Breast epithelium (tissue), 4 donors: ENCODE data around the gene PLEKHS1. TPM values are rescaled to one million over a fixed set of nuclear protein-coding genes. Genes with fewer than 3 reads are reported as not detected.

ENCODE experiments used
- DNase-seq, 2 donors: peaks; one replicate each; pipeline ENCODE4 v3.0.0-alpha.2; 2019; ENCODE audit warnings: low spot score in 2 of 2
- H3K27ac ChIP-seq, 2 donors: fragments of 200-600 bp; sonication (generic) in 1 of 2; one replicate each; pipeline ENCODE4 v1.5.1; 2016 to 2019; ENCODE audit warnings: mild to moderate bottlenecking in 1 of 2
- H3K27me3 ChIP-seq, 2 donors: fragments of 200-600 bp; sonication (generic) in 1 of 2; one replicate each; pipeline versions ENCODE4 v1.5.1 to v1.6.0; 2017 to 2019; ENCODE audit warnings: control low read depth in 1 of 2, mild to moderate bottlenecking in 1 of 2
- H3K36me3 ChIP-seq: fragments of 200-600 bp; one replicate; pipeline ENCODE4 v1.5.1; 2019
- H3K4me1 ChIP-seq, 2 donors: fragments of 200-600 bp; sonication (generic); one replicate each; pipeline ENCODE4 v1.5.1; 2016 to 2019; ENCODE audit warnings: control low read depth in 1 of 2
- H3K4me3 ChIP-seq, 3 donors: fragments of 200-600 bp; sonication (generic); 1 replicate in 2 of 3; 2 replicates in 1 of 3; pipeline ENCODE4 v1.5.1; 2016 to 2019; ENCODE audit warnings: mild to moderate bottlenecking in 3 of 3, moderate library complexity in 2 of 3
- H3K9me3 ChIP-seq, 2 donors: fragments of 200-600 bp; sonication (generic) in 1 of 2; one replicate each; pipeline ENCODE4 v1.5.1; 2016 to 2019; ENCODE audit warnings: control low read depth in 1 of 2
- POLR2A ChIP-seq: fragments of 450-650 bp; IDR thresholded peaks from one replicate; pipeline ENCODE4 v1.6.1; 2016; ENCODE audit warnings: antibody characterized with exemption, mild to moderate bottlenecking, moderate library complexity
- POLR2AphosphoS5 ChIP-seq, 3 donors: sonication (generic); formaldehyde crosslinking; IDR thresholded peaks; one replicate each; pipeline ENCODE4 v1.6.1; 2017; ENCODE audit warnings: antibody characterized with exemption in 3 of 3
- intact Hi-C: fragments of 100-400 bp; cut with DNase I; formaldehyde crosslinking; loops from one replicate; pipeline ENCODE4 v1.15.1; 2023; ENCODE audit warnings: low total_unique reads
- total RNA-seq, 3 donors: library from RNA; depleted of rRNA; stranded (reverse); fragments of >200 nt; gene quantifications; one replicate each; pipeline ENCODE4 v1.1.0, GENCODE V29; 2016
- TF ChIP-seq, protein P1 (sequence below), 3 donors: fragments of 450-650 bp; IDR thresholded peaks; one replicate each; pipeline ENCODE4 v1.5.1; 2016 to 2017; ENCODE audit warnings: antibody characterized with exemption in 3 of 3, mild to moderate bottlenecking in 3 of 3, moderate library complexity in 3 of 3

The PLEKHS1 gene
- total RNA-seq, 3 donors from 2014 or later: 23.6 to 30.0 TPM; not detected in 1

DNA sequence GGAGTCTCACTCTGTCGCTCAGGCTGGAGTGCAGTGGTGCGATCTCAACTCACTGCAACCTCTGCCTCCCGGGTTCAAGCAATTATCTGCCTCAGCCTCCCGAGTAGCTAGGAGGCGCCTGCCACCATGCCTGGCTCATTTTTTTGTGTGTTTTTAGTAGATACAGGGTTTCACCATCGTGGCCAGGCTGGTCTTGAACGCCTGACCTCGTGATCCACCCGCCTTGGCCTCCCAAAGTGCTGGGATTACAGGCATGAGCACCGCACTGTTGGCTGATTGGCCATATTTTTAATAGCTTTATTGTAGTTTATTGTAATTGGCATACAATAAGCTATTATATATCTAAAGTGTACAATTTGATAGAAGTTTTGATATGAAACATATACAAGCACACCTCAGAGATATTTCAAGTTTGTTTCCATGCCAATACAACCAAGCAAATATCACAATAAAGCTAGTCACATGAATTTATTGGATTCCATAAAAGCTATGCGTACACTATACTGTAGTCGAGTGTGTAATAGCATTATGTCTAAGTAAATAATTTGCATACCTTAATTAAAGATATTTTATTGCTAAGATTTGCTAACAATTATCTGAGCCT is 5.6 kb downstream of the PLEKHS1 start:
- DNase-seq: no peak
- Histone ChIP-seq H3K27me3 (no peaks in the 10 kb centered on the region), H3K36me3 (no peaks in the 10 kb centered on the region), H3K4me1 (no peaks in the 10 kb centered on the region), H3K27ac (no peak overlapping the region), H3K9me3 (no peaks in the 10 kb centered on the region), H3K4me3 (no peak overlapping the region)
- no peak for TF ChIP-seq POLR2A
- TF ChIP-seq, protein P1, sequence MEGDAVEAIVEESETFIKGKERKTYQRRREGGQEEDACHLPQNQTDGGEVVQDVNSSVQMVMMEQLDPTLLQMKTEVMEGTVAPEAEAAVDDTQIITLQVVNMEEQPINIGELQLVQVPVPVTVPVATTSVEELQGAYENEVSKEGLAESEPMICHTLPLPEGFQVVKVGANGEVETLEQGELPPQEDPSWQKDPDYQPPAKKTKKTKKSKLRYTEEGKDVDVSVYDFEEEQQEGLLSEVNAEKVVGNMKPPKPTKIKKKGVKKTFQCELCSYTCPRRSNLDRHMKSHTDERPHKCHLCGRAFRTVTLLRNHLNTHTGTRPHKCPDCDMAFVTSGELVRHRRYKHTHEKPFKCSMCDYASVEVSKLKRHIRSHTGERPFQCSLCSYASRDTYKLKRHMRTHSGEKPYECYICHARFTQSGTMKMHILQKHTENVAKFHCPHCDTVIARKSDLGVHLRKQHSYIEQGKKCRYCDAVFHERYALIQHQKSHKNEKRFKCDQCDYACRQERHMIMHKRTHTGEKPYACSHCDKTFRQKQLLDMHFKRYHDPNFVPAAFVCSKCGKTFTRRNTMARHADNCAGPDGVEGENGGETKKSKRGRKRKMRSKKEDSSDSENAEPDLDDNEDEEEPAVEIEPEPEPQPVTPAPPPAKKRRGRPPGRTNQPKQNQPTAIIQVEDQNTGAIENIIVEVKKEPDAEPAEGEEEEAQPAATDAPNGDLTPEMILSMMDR (IDR thresholded peaks at IDR 0.05): no peak
- no peak for TF ChIP-seq POLR2AphosphoS5 (IDR thresholded peaks at IDR 0.05)
- intact Hi-C loops: no loop called here

DNA sequence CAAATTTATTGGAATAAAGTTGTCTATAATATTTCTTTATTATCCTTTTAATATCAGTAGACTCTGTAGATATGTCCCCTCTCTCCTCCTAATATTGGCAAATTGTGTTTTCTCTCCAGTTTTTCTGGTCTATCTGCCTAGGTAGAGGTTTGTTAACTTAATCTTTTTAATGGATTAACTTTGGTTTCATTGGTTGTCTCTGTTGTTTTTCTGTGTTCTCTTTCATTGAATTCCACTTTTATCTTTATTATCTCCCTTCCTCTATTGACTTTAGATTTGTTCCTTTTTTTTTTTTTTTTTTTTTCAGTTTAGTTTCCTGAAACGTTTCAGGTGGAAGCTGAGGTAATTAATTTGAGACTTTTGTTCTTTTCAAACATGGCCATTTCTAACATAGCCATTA is 10.6 kb downstream of the PLEKHS1 start:
- intact Hi-C loops: no loop called here
- no peak for TF ChIP-seq POLR2AphosphoS5 (IDR thresholded peaks at IDR 0.05)
- TF ChIP-seq, protein P1 (IDR thresholded peaks at IDR 0.05): no peak

GRCh38 chr10:113764582-113764981 is 13.1 kb downstream of the PLEKHS1 start:
- intact Hi-C loops: no loop called here
- no peaks in the 10 kb centered on the region for H3K27me3 ChIP-seq
- no peak overlapping the region for H3K27ac ChIP-seq
- H3K36me3 ChIP-seq: no peaks in the 10 kb centered on the region
- peaks cover 0 to 8% of the 10 kb centered on the region in 2 donors for H3K9me3 ChIP-seq
- TF ChIP-seq POLR2AphosphoS5 (IDR thresholded peaks at IDR 0.05) (no peak), POLR2A (no peak)
- TF ChIP-seq, protein P1 (IDR thresholded peaks at IDR 0.05): no peak
- H3K4me1 ChIP-seq: no peaks in the 10 kb centered on the region
- DNase-seq: no peak
- no peak overlapping the region for H3K4me3 ChIP-seq

More for the DNA sequence above, 10.6 kb downstream of the PLEKHS1 start:
- Histone ChIP-seq H3K36me3 (no peaks in the 10 kb centered on the region), H3K9me3 (peaks cover 0 to 8% of the 10 kb centered on the region in 2 donors), H3K4me3 (no peak overlapping the region), H3K27ac (no peak overlapping the region), H3K27me3 (no peaks in the 10 kb centered on the region), H3K4me1 (no peaks in the 10 kb centered on the region)
- DNase-seq: no peak

- Histone ChIP-seq H3K9me3 (peaks cover 0 to 8% of the 10 kb centered on the region in 2 donors), H3K36me3 (no peaks in the 10 kb centered on the region), H3K27me3 (no peaks in the 10 kb centered on the region), H3K4me1 (no peaks in the 10 kb centered on the region), H3K4me3 (no peak overlapping the region), H3K27ac (no peak overlapping the region)
- intact Hi-C loops: no loop called here
- no peak for DNase-seq
- TF ChIP-seq POLR2AphosphoS5 (IDR thresholded peaks at IDR 0.05): no peak
- TF ChIP-seq, protein P1 (IDR thresholded peaks at IDR 0.05): no peak
These were observed 14.4 kb downstream of the PLEKHS1 start for GRCh38 chr10:113765910-113766309.

DNA sequence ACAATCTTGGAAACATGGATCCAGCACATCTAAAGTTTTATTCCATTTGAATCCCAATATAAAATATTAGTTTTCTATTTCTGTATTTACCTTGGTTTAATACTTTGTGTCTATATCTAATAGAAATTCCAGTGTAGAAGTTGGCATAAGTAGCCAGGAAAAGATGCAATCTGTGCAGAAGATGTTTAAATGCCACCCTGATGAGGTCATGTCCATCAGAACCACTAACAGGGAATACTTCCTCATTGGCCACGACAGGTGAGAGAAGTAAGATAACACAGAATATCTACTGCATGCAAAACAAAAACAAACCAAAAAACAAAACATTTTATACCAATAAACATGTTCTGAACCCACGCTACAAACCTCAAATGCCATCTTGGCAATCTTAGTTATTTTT is 15.7 kb downstream of the PLEKHS1 start:
- intact Hi-C loops: no loop called here
- H3K4me1 ChIP-seq: no peaks in the 10 kb centered on the region
- TF ChIP-seq POLR2A (no peak), POLR2AphosphoS5 (IDR thresholded peaks at IDR 0.05) (no peak)
- TF ChIP-seq, protein P1 (IDR thresholded peaks at IDR 0.05): no peak
- no peaks in the 10 kb centered on the region for H3K27me3 ChIP-seq
- H3K4me3 ChIP-seq: no peak overlapping the region
- H3K36me3 ChIP-seq: no peaks in the 10 kb centered on the region
- no peak overlapping the region for H3K27ac ChIP-seq
- H3K9me3 ChIP-seq: peaks cover 0 to 8% of the 10 kb centered on the region in 2 donors
- DNase-seq: no peak
